ENCODE results near the gene FSTL1. TPM values are rescaled to one million over a fixed set of nuclear protein-coding genes. Genes with fewer than 3 reads are reported as not detected.

The FSTL1 gene
- total and polyA plus RNA-seq, 2 experiments from 2014 or later, result 50.8 to 258 TPM

DNA sequence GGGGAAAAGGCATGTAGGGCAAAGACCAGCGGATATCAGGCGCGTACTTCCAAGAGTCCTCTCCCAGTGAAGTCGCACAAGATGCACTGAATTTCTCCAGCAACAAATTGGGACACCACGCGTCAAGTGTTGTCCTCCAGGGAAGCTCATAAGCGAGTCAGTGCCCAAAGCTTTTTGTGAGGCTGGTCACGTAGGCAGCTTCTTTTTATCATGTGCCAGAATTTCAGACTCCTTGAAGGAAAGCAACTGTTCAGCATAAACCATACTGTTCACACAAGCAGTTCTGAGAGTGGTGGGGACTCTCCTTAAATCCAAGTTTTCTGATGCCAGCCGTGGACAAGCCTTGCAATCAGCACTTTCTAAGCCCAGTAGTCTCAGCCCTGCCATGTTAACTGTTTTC, 10.1 kb upstream of the FSTL1 start (continued):
- TF ChIP-seq, protein P1, sequence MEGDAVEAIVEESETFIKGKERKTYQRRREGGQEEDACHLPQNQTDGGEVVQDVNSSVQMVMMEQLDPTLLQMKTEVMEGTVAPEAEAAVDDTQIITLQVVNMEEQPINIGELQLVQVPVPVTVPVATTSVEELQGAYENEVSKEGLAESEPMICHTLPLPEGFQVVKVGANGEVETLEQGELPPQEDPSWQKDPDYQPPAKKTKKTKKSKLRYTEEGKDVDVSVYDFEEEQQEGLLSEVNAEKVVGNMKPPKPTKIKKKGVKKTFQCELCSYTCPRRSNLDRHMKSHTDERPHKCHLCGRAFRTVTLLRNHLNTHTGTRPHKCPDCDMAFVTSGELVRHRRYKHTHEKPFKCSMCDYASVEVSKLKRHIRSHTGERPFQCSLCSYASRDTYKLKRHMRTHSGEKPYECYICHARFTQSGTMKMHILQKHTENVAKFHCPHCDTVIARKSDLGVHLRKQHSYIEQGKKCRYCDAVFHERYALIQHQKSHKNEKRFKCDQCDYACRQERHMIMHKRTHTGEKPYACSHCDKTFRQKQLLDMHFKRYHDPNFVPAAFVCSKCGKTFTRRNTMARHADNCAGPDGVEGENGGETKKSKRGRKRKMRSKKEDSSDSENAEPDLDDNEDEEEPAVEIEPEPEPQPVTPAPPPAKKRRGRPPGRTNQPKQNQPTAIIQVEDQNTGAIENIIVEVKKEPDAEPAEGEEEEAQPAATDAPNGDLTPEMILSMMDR (conservative IDR thresholded peaks at IDR 0.05; ENCODE audit: low read depth in 2 of 2), result no peak

DNA sequence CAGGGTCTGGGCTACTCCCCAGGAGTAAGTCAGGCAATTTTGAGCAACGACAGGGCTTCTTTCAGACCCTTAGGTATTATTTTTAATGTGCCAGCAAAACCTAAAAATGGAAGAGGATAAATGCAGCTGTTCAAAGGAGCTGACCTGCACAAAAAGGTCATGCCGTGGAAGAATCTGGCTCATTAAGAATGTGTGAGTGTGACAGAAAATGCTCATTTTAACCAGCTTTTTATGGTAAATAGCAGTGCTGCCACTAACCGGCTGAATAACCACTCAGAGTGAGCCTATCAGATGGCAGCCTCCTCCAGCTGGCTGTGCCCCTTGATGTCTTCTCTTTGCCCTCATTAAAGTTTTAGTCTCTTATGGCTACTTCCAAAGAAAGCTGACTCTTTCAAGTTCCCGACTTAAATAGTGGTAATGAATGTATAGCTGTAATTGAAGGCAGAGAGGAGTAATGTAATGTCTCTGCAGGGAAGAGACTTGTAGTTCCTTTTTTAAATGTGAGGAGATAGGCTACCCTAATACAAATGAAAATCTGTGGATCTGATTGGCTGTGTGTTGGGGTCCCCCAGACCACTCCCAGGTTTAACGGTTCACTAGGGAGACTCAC, 9.5 kb upstream of the FSTL1 start:
- Histone ChIP-seq H3K79me2 (replicated peaks; ENCODE audit: insufficient read depth) (no peaks in the 10 kb centered on the region), H3F3A (replicated peaks; ENCODE audit: low read depth) (no peaks in the 10 kb centered on the region), H3K4me1 (ENCODE audit: insufficient read depth) (peaks cover 11% of the 10 kb centered on the region), H3K36me3 (ENCODE audit: insufficient read depth) (no peaks in the 10 kb centered on the region), H3K27ac (ENCODE audit: low read depth) (no peak overlapping the region), H3K4me2 (no peak overlapping the region), H3K27me3 (ENCODE audit: insufficient read depth) (no peaks in the 10 kb centered on the region), H4K20me1 (replicated peaks; ENCODE audit: insufficient read depth) (no peaks in the 10 kb centered on the region), H2AFZ (peak overlapping the region; percentile 74), H3K9me2 (ENCODE audit: insufficient read depth) (no peaks in the 10 kb centered on the region), H3K4me3 (no peak overlapping the region)
- peaks cover 4% of the 10 kb centered on the region for H3K27me3 Mint-ChIP-seq (ENCODE audit: insufficient read depth, low read depth, poor library complexity)
- no peak for DNase-seq (ENCODE audit: low spot score)
- no peak overlapping the region for H3K4me3 Mint-ChIP-seq
- H3K27ac Mint-ChIP-seq, result no peak overlapping the region
- TF ChIP-seq STAT1 (IDR thresholded peaks at IDR 0.05; ENCODE audit: unreplicated experiment) (no peak), NANOG (IDR thresholded peaks at IDR 0.05; ENCODE audit: borderline replicate concordance) (no peak), ZNF114 (CRISPR knock-in tag; IDR thresholded peaks at IDR 0.05) (no peak), EZH2phosphoT487 (IDR thresholded peaks at IDR 0.05; ENCODE audit: unreplicated experiment) (no peak)
- TF ChIP-seq, protein P2, sequence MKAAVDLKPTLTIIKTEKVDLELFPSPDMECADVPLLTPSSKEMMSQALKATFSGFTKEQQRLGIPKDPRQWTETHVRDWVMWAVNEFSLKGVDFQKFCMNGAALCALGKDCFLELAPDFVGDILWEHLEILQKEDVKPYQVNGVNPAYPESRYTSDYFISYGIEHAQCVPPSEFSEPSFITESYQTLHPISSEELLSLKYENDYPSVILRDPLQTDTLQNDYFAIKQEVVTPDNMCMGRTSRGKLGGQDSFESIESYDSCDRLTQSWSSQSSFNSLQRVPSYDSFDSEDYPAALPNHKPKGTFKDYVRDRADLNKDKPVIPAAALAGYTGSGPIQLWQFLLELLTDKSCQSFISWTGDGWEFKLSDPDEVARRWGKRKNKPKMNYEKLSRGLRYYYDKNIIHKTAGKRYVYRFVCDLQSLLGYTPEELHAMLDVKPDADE (IDR thresholded peaks at IDR 0.05), result no peak
- ATAC-seq, result no peak
- peaks cover 24% of the 10 kb centered on the region for H3K4me1 Mint-ChIP-seq
- H3K36me3 Mint-ChIP-seq (ENCODE audit: low read depth), result no peaks in the 10 kb centered on the region; the same call in 2 of the 3 replicates
- H3K9me3 Mint-ChIP-seq, result no peaks in the 10 kb centered on the region

DNA sequence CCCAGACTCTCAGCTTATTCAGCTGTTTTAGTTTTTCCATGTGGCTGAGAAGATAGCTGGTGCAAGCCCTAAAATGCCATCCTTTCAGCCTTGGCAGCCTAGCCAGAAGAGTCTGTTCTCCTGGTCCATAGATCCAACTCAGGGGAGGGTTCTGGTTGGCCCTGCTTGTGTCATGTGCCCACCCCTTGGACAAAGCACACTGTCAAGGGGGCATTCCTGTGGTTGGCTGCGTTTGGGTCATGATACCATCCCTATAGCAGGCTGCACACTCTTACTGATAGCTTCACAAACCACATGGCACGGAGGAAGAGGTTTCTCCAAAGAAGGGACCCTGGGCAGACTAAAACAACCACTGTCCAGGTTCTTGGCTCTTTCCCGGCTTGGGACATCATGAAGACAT, 8.4 kb upstream of the FSTL1 start:
- H3K36me3 ChIP-seq (ENCODE audit: insufficient read depth), result no peaks in the 10 kb centered on the region
- no peaks in the 10 kb centered on the region for H3F3A ChIP-seq (replicated peaks; ENCODE audit: low read depth)
- no peaks in the 10 kb centered on the region for H4K20me1 ChIP-seq (replicated peaks; ENCODE audit: insufficient read depth)
- Mint-ChIP-seq H3K4me3 (no peak overlapping the region), H3K4me1 (peaks cover 24% of the 10 kb centered on the region), H3K27me3 (ENCODE audit: insufficient read depth, low read depth, poor library complexity) (peaks cover 2% of the 10 kb centered on the region), H3K36me3 (ENCODE audit: low read depth) (no peaks in the 10 kb centered on the region; the same call in 2 of the 3 replicates), H3K9me3 (no peaks in the 10 kb centered on the region), H3K27ac (no peak overlapping the region)
- no peak overlapping the region; the same call in 1 of the 2 replicates for H2AFZ ChIP-seq
- H3K4me3 ChIP-seq, result no peak overlapping the region
- DNase-seq (ENCODE audit: low spot score), result no peak
- no peaks in the 10 kb centered on the region for H3K79me2 ChIP-seq (replicated peaks; ENCODE audit: insufficient read depth)
- H3K9me2 ChIP-seq (ENCODE audit: insufficient read depth), result no peaks in the 10 kb centered on the region
- no peak for ATAC-seq
- H3K4me1 ChIP-seq (ENCODE audit: insufficient read depth), result peaks cover 11% of the 10 kb centered on the region
- H3K27ac ChIP-seq (ENCODE audit: low read depth), result no peak overlapping the region
- H3K4me2 ChIP-seq, result no peak overlapping the region
- no peaks in the 10 kb centered on the region for H3K27me3 ChIP-seq (ENCODE audit: insufficient read depth)
- TF ChIP-seq ZNF114 (CRISPR knock-in tag; IDR thresholded peaks at IDR 0.05) (no peak), EZH2phosphoT487 (IDR thresholded peaks at IDR 0.05; ENCODE audit: unreplicated experiment) (no peak), NANOG (IDR thresholded peaks at IDR 0.05; ENCODE audit: borderline replicate concordance) (no peak), JUNB (IDR thresholded peaks at IDR 0.05; ENCODE audit: unreplicated experiment) (no peak), POLR2AphosphoS5 (IDR thresholded peaks at IDR 0.05; ENCODE audit: low read depth) (no peak), ZNF331 (CRISPR knock-in tag; IDR thresholded peaks at IDR 0.05; ENCODE audit: low read depth) (no peak), STAT1 (IDR thresholded peaks at IDR 0.05; ENCODE audit: unreplicated experiment) (no peak), CREB1 (CRISPR knock-in tag; IDR thresholded peaks at IDR 0.05; ENCODE audit: low read depth) (no peak), EZH2 (IDR thresholded peaks at IDR 0.05; ENCODE audit: low read depth, unreplicated experiment) (no peak)
- TF ChIP-seq, protein P2 (IDR thresholded peaks at IDR 0.05), result no peak
- TF ChIP-seq, protein P3, sequence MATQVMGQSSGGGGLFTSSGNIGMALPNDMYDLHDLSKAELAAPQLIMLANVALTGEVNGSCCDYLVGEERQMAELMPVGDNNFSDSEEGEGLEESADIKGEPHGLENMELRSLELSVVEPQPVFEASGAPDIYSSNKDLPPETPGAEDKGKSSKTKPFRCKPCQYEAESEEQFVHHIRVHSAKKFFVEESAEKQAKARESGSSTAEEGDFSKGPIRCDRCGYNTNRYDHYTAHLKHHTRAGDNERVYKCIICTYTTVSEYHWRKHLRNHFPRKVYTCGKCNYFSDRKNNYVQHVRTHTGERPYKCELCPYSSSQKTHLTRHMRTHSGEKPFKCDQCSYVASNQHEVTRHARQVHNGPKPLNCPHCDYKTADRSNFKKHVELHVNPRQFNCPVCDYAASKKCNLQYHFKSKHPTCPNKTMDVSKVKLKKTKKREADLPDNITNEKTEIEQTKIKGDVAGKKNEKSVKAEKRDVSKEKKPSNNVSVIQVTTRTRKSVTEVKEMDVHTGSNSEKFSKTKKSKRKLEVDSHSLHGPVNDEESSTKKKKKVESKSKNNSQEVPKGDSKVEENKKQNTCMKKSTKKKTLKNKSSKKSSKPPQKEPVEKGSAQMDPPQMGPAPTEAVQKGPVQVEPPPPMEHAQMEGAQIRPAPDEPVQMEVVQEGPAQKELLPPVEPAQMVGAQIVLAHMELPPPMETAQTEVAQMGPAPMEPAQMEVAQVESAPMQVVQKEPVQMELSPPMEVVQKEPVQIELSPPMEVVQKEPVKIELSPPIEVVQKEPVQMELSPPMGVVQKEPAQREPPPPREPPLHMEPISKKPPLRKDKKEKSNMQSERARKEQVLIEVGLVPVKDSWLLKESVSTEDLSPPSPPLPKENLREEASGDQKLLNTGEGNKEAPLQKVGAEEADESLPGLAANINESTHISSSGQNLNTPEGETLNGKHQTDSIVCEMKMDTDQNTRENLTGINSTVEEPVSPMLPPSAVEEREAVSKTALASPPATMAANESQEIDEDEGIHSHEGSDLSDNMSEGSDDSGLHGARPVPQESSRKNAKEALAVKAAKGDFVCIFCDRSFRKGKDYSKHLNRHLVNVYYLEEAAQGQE (IDR thresholded peaks at IDR 0.05; ENCODE audit: unreplicated experiment), result no peak
- TF ChIP-seq, protein P1 (conservative IDR thresholded peaks at IDR 0.05; ENCODE audit: low read depth in 2 of 2), result no peak

Measured in GM23338 (cell line).